ENCODE results near the gene FBXL19. TPM values are rescaled to one million over a fixed set of nuclear protein-coding genes. Genes with fewer than 3 reads are reported as not detected.

FBXL19 gene
- total RNA-seq, 1 donor from 2014 or later: 14.5 TPM

- DNase-seq (no peak), ATAC-seq (no peak)
- intact Hi-C loops (cut with DNase I): no loop called here
- no peak for TF ChIP-seq CTCF (IDR thresholded peaks at IDR 0.05)
- Histone ChIP-seq H3K9me3 (no peaks in the 10 kb centered on the region), H3K4me1 (peaks cover 13% of the 10 kb centered on the region), H3K36me3 (peaks cover 29% of the 10 kb centered on the region), H3K27me3 (ENCODE audit: low read depth) (no peaks in the 10 kb centered on the region), H3K4me3 (no peak overlapping the region), H3K27ac (no peak overlapping the region)
These were observed 63.0 kb downstream of the FBXL19 start for GRCh38 chr16:30986129-30986991.

- TF ChIP-seq CTCF (IDR thresholded peaks at IDR 0.05): no peak
- H3K36me3 ChIP-seq: peaks cover 16% of the 10 kb centered on the region
- no peak overlapping the region for H3K27ac ChIP-seq
- H3K4me1 ChIP-seq: peaks cover 13% of the 10 kb centered on the region
- no peaks in the 10 kb centered on the region for H3K27me3 ChIP-seq (ENCODE audit: low read depth)
- no peaks in the 10 kb centered on the region for H3K9me3 ChIP-seq
- DNase-seq (no peak), ATAC-seq (no peak)
- intact Hi-C loops (cut with DNase I): no loop called here
- H3K4me3 ChIP-seq: no peak overlapping the region
These were observed 64.3 kb downstream of the FBXL19 start for GRCh38 chr16:30987581-30988190.

- ATAC-seq (no peak), DNase-seq (no peak)
- Histone ChIP-seq H3K9me3 (no peaks in the 10 kb centered on the region), H3K4me3 (no peak overlapping the region), H3K36me3 (no peaks in the 10 kb centered on the region), H3K27me3 (ENCODE audit: low read depth) (no peaks in the 10 kb centered on the region), H3K27ac (no peak overlapping the region), H3K4me1 (peaks cover 13% of the 10 kb centered on the region)
- no peak for TF ChIP-seq CTCF (IDR thresholded peaks at IDR 0.05)
- intact Hi-C loops (cut with DNase I): no loop called here
These were observed 66.2 kb downstream of the FBXL19 start for GRCh38 chr16:30989469-30990047.

DNA sequence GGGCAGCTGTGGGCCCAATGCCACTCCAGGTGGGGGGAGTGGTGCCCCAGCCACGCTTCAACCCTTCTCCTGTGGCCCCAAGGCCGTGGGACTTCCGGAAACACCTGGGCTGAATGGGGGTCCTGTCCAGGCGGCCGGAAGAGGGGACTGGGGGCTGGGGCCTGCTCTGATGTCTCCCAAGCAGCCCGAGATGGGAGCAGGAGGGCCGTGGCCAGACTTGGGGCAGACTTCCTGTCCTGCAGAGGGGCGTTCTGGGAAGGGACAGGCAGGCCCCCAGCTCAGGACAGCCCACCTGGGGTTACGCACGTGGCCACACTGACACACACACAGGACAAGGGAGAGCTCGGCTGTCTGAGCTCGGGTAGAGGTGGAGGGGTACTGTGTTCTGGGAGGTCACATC is 66.7 kb downstream of the FBXL19 start:
- H3K36me3 ChIP-seq: no peaks in the 10 kb centered on the region
- no peaks in the 10 kb centered on the region for H3K9me3 ChIP-seq
- ATAC-seq (no peak), DNase-seq (no peak)
- intact Hi-C loops (cut with DNase I): no loop called here
- no peak for TF ChIP-seq CTCF (IDR thresholded peaks at IDR 0.05)
- H3K4me3 ChIP-seq: no peak overlapping the region
- H3K27me3 ChIP-seq (ENCODE audit: low read depth): no peaks in the 10 kb centered on the region
- H3K4me1 ChIP-seq: peaks cover 12% of the 10 kb centered on the region
- no peak overlapping the region for H3K27ac ChIP-seq

DNA sequence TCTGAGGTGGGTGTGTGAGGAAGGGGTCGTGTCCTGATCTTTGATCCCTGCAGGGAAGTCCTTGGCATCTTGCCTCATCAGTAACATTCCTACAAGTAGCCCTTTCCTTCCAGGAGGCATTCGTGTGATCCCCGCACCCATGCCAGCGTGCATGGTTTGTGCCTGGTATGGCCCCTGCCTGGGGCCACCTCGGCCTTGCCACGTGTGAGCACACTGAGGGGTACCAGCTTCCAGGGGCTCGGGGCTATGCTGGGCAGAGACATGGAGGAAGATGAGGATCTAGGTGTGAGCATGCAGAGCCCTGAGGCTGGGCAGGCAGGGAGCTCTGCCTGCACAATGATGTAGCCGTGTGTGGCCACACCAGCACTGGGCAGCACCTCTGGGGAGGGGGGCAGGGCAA is 67.7 kb downstream of the FBXL19 start:
- peaks cover 2% of the 10 kb centered on the region for H3K4me1 ChIP-seq
- DNase-seq (no peak), ATAC-seq (no peak)
- H3K9me3 ChIP-seq: no peaks in the 10 kb centered on the region
- no peak overlapping the region for H3K4me3 ChIP-seq
- TF ChIP-seq CTCF (IDR thresholded peaks at IDR 0.05): no peak
- no peaks in the 10 kb centered on the region for H3K36me3 ChIP-seq
- intact Hi-C loops (cut with DNase I): no loop called here
- no peak overlapping the region for H3K27ac ChIP-seq
- H3K27me3 ChIP-seq (ENCODE audit: low read depth): no peaks in the 10 kb centered on the region
